Caco-2 (cell line): ENCODE measurements around the gene TLR1. TPM values are rescaled to one million over a fixed set of nuclear protein-coding genes. Genes with fewer than 3 reads are reported as not detected.

Source experiments
- BruUV-seq: library from RNA; stranded (reverse); fragments of 400-500 nt; replicated peaks from 2 replicates; lab custom pipeline; 2021; lab: Mats Ljungman, UMichigan
- CTCF ChIA-PET: fragments of 300-600 bp; sonication (Branson Sonifier 250); formaldehyde crosslinking; loops from one replicate; lab custom pipeline; 2022; ENCODE audit warnings: antibody characterized with exemption; lab: Charles Lee
- POLR2A ChIA-PET: fragments of 300-600 bp; sonication (Branson Sonifier 250); formaldehyde crosslinking; loops from one replicate; lab custom pipeline; 2022; ENCODE audit warnings: antibody characterized with exemption; lab: Charles Lee
- DNase-seq, 2 experiments: peaks; one replicate each; pipeline versions ENCODE4 v3.0.0 to v3.0.0-alpha.2; 2020 to 2022
- H3K27me3 ChIP-seq: replicated peaks from 2 replicates; pipeline ENCODE4 v1.6.0; 2011; ENCODE audit warnings: low read length; ENCODE audit not compliant: control insufficient read depth, insufficient read depth
- H3K36me3 ChIP-seq: 2 replicates; pipeline ENCODE4 v1.5.1; 2011; ENCODE audit warnings: low read length; ENCODE audit not compliant: control insufficient read depth, insufficient read depth
- H3K4me1 ChIP-seq: fragments of 250-450 bp; sonication (Bioruptor Pico); 2 replicates; pipeline ENCODE4 v1.5.1; 2020; ENCODE audit warnings: mild to moderate bottlenecking
- H3K4me3 ChIP-seq: 2 replicates; pipeline ENCODE4 v1.5.1; 2011; ENCODE audit warnings: low read depth, mild to moderate bottlenecking, control low read depth, low read length
- H3K9me3 ChIP-seq: fragments of 250-450 bp; sonication (Bioruptor Pico); 2 replicates; pipeline ENCODE4 v1.5.1; 2020; ENCODE audit warnings: mild to moderate bottlenecking, moderate library complexity
- H3K27ac Mint-ChIP-seq: one replicate; pipeline ENCODE4 v1.8.0; 2022; ENCODE audit warnings: mixed read lengths; ENCODE audit not compliant: unreplicated experiment
- H3K27me3 Mint-ChIP-seq: one replicate; pipeline ENCODE4 v1.8.0; 2022; ENCODE audit warnings: mixed read lengths; ENCODE audit not compliant: insufficient read depth, unreplicated experiment
- H3K36me3 Mint-ChIP-seq: one replicate; pipeline ENCODE4 v1.8.0; 2022; ENCODE audit warnings: mild to moderate bottlenecking, mixed read lengths; ENCODE audit not compliant: insufficient read depth, unreplicated experiment
- H3K4me1 Mint-ChIP-seq: one replicate; pipeline ENCODE4 v1.8.0; 2022; ENCODE audit warnings: low read depth, mixed read lengths; ENCODE audit not compliant: unreplicated experiment
- H3K4me3 Mint-ChIP-seq: one replicate; pipeline ENCODE4 v1.8.0; 2022; ENCODE audit warnings: mild to moderate bottlenecking, moderate library complexity, mixed read lengths; ENCODE audit not compliant: unreplicated experiment
- H3K9me3 Mint-ChIP-seq: one replicate; pipeline ENCODE4 v1.8.0; 2022; ENCODE audit warnings: mixed read lengths; ENCODE audit not compliant: unreplicated experiment
- CTCF ChIP-seq, 2 experiments: fragments of 200-600 bp in 1 of 2; IDR thresholded peaks; 1 replicate in 1 of 2; 2 replicates in 1 of 2; pipeline versions ENCODE4 v1.5.1 to v1.8.0; 2011 to 2022; ENCODE audit warnings: antibody characterized with exemption in 1 of 2, control low read depth in 1 of 2, inconsistent platforms in 1 of 2, low read depth in 1 of 2, low read length in 1 of 2, mild to moderate bottlenecking in 1 of 2, moderate library complexity in 1 of 2; ENCODE audit not compliant: insufficient read depth in 1 of 2, severe bottlenecking in 1 of 2, unreplicated experiment in 1 of 2
- intact Hi-C: fragments of 100-400 bp; cut with micrococcal nuclease; formaldehyde crosslinking; loops from one replicate; pipeline ENCODE4 v1.10.0; 2022; ENCODE audit not compliant: unreplicated experiment
- total RNA-seq: library from RNA; stranded (reverse); gene quantifications from 2 replicates; pipeline ENCODE4 v1.2.3, GENCODE V29; 2022

The TLR1 gene
- total RNA-seq, 1 experiment from 2014 or later, result not detected

GRCh38 chr4:38759790-38760122, 44.8 kb downstream of the TLR1 start:
- Mint-ChIP-seq H3K4me3 (no peak overlapping the region), H3K4me1 (no peaks in the 10 kb centered on the region), H3K27ac (no peak overlapping the region), H3K9me3 (no peaks in the 10 kb centered on the region), H3K27me3 (no peaks in the 10 kb centered on the region), H3K36me3 (no peaks in the 10 kb centered on the region)
- Histone ChIP-seq H3K4me3 (no peak overlapping the region), H3K27me3 (no peaks in the 10 kb centered on the region), H3K9me3 (no peaks in the 10 kb centered on the region), H3K4me1 (no peaks in the 10 kb centered on the region), H3K36me3 (no peaks in the 10 kb centered on the region)
- intact Hi-C loops, result loop anchor here (1.0 to 5.0 kb wide), 3 partner anchors 24 to 97 kb away; partner anchors contain the start of genes TLR1 and TLR6
- no peak for DNase-seq
- POLR2A ChIA-PET, result no interaction called here
- no TSS peak for BruUV-seq
- TF ChIP-seq CTCF (IDR thresholded peaks at IDR 0.05; ENCODE audit: insufficient read depth in 1 of 2, low read depth in 1 of 2, low read length in 1 of 2, severe bottlenecking in 1 of 2, unreplicated experiment in 1 of 2), result peak in 1 of 2 experiments; percentile 29
- CTCF ChIA-PET, result interaction anchor here (0.5 to 3.1 kb wide), 9 partner anchors 16 to 580 kb away, joined by 3 to 42 read pairs (median 5); partner anchors contain the start of genes TLR1 and TLR10

GRCh38 chr4:38759113-38759789, 45.3 kb downstream of the TLR1 start:
- DNase-seq, result no peak
- H3K4me1 ChIP-seq, result no peaks in the 10 kb centered on the region
- no peak overlapping the region for H3K4me3 Mint-ChIP-seq
- TF ChIP-seq CTCF (IDR thresholded peaks at IDR 0.05; ENCODE audit: insufficient read depth in 1 of 2, low read depth in 1 of 2, low read length in 1 of 2, severe bottlenecking in 1 of 2, unreplicated experiment in 1 of 2), result peak in 1 of 2 experiments; percentile 18
- H3K9me3 Mint-ChIP-seq, result no peaks in the 10 kb centered on the region
- H3K9me3 ChIP-seq, result no peaks in the 10 kb centered on the region
- H3K27me3 Mint-ChIP-seq, result no peaks in the 10 kb centered on the region
- H3K4me1 Mint-ChIP-seq, result no peaks in the 10 kb centered on the region
- H3K4me3 ChIP-seq, result no peak overlapping the region
- ChIA-PET POLR2A (no interaction called here), CTCF (interaction anchor here (0.5 to 3.1 kb wide), 12 partner anchors 16 to 608 kb away, joined by 3 to 42 read pairs (median 4); partner anchors contain the start of genes TLR1 and TLR10)
- H3K27ac Mint-ChIP-seq, result no peak overlapping the region
- no peaks in the 10 kb centered on the region for H3K36me3 Mint-ChIP-seq
- intact Hi-C loops, result loop anchor here (1.0 to 5.0 kb wide), 3 partner anchors 24 to 97 kb away; partner anchors contain the start of genes TLR1 and TLR6
- BruUV-seq, result no TSS peak
- H3K27me3 ChIP-seq, result no peaks in the 10 kb centered on the region
- no peaks in the 10 kb centered on the region for H3K36me3 ChIP-seq

GRCh38 chr4:38757945-38758600, 46.5 kb downstream of the TLR1 start:
- Mint-ChIP-seq H3K36me3 (no peaks in the 10 kb centered on the region), H3K4me1 (no peaks in the 10 kb centered on the region), H3K27ac (no peak overlapping the region), H3K9me3 (no peaks in the 10 kb centered on the region), H3K27me3 (no peaks in the 10 kb centered on the region), H3K4me3 (no peak overlapping the region)
- peak; percentile 42 to 63 for TF ChIP-seq CTCF (IDR thresholded peaks at IDR 0.05; ENCODE audit: insufficient read depth in 1 of 2, low read depth in 1 of 2, low read length in 1 of 2, severe bottlenecking in 1 of 2, unreplicated experiment in 1 of 2)
- POLR2A ChIA-PET, result no interaction called here
- H3K4me1 ChIP-seq, result no peaks in the 10 kb centered on the region
- H3K9me3 ChIP-seq, result no peaks in the 10 kb centered on the region
- H3K4me3 ChIP-seq, result no peak overlapping the region
- intact Hi-C loops, result loop anchor here (5.0 kb wide), 1 partner anchor 44 kb away; the partner anchor contains the start of gene TLR1
- H3K27me3 ChIP-seq, result no peaks in the 10 kb centered on the region
- DNase-seq, result peak; percentile 37 to 47
- H3K36me3 ChIP-seq, result no peaks in the 10 kb centered on the region
- CTCF ChIA-PET, result interaction anchor here (0.7 to 3.1 kb wide), 4 partner anchors 24 to 161 kb away, joined by 3 to 42 read pairs (median 4); partner anchors contain the start of gene TLR10
- no TSS peak for BruUV-seq
